Common myeloid progenitor, CD34-positive (primary cell): ENCODE data around the gene RHEBL1.
A peak's percentile ranks its signal among the peaks of the same experiment; 100 is the strongest.

ENCODE experiments used
- CTCF ChIA-PET: fragments of 350-600 bp; sonication (Branson Sonifier 250); formaldehyde crosslinking; loops from one replicate; lab custom pipeline; 2021; ENCODE audit warnings: antibody characterized with exemption; lab: Charles Lee
- POLR2A ChIA-PET: fragments of 350-600 bp; sonication (Branson Sonifier 250); formaldehyde crosslinking; loops from one replicate; lab custom pipeline; 2021; ENCODE audit warnings: antibody characterized with exemption; lab: Charles Lee
- DNase-seq, 3 donors: peaks; one replicate each; pipeline versions ENCODE4 v3.0.0 to v3.0.0-alpha.2; 2013
- H3K27ac ChIP-seq, 2 experiments: 1 replicate in 1 of 2; 2 replicates in 1 of 2; pipeline ENCODE4 v1.7.0; 2013; ENCODE audit warnings: inconsistent platforms in 2 of 2, low read length in 2 of 2, mild to moderate bottlenecking in 2 of 2, low read depth in 1 of 2, moderate library complexity in 1 of 2; ENCODE audit not compliant: severe bottlenecking in 2 of 2, insufficient read depth in 1 of 2, poor library complexity in 1 of 2
- H3K27me3 ChIP-seq, 5 experiments: replicated peaks in 2 of 5; 1 replicate in 3 of 5; 2 replicates in 2 of 5; pipeline versions ENCODE4 v1.6.1 to v1.7.0; 2013; ENCODE audit warnings: low read length in 4 of 5, mild to moderate bottlenecking in 2 of 5, moderate library complexity in 2 of 5, inconsistent platforms in 1 of 5; ENCODE audit not compliant: insufficient read depth in 5 of 5, control insufficient read depth in 4 of 5
- H3K36me3 ChIP-seq, 4 experiments: 1 replicate in 2 of 4; 2 replicates in 2 of 4; pipeline versions ENCODE4 v1.6.1 to v1.7.0; 2013; ENCODE audit warnings: low read length in 3 of 4, control low read depth in 1 of 4, mild to moderate bottlenecking in 1 of 4; ENCODE audit not compliant: control insufficient read depth in 4 of 4, insufficient read depth in 4 of 4
- H3K4me1 ChIP-seq, 4 experiments: 1 replicate in 3 of 4; 2 replicates in 1 of 4; pipeline versions ENCODE4 v1.6.1 to v1.7.1; 2013; ENCODE audit warnings: low read length in 3 of 4, mild to moderate bottlenecking in 3 of 4, control low read depth in 1 of 4, inconsistent platforms in 1 of 4, moderate library complexity in 1 of 4; ENCODE audit not compliant: control insufficient read depth in 4 of 4, insufficient read depth in 4 of 4; ENCODE audit errors: control extremely low read depth in 1 of 4
- H3K4me3 ChIP-seq, 7 experiments: 1 replicate in 4 of 7; 2 replicates in 3 of 7; pipeline versions ENCODE4 v1.5.1 to v1.7.0; 2013; ENCODE audit warnings: mild to moderate bottlenecking in 7 of 7, low read length in 6 of 7, moderate library complexity in 6 of 7, inconsistent platforms in 2 of 7, low read depth in 2 of 7, control low read depth in 1 of 7; ENCODE audit not compliant: insufficient read depth in 4 of 7, control insufficient read depth in 1 of 7; ENCODE audit errors: extremely low read depth in 1 of 7
- H3K9me3 ChIP-seq, 5 experiments: 1 replicate in 4 of 5; 2 replicates in 1 of 5; pipeline versions ENCODE4 v1.6.1 to v1.7.1; 2013; ENCODE audit warnings: low read length in 4 of 5, mild to moderate bottlenecking in 2 of 5, inconsistent platforms in 1 of 5, low read depth in 1 of 5, moderate library complexity in 1 of 5; ENCODE audit not compliant: control insufficient read depth in 4 of 5, insufficient read depth in 2 of 5; ENCODE audit errors: control extremely low read depth in 1 of 5
- WGBS: methylation state at CpG from one replicate; pipeline ENCODE4 v1.1.5; 2013; ENCODE audit not compliant: insufficient coverage; 5-methylcytosine and 5-hydroxymethylcytosine counted together

The RHEBL1 gene

GRCh38 chr12:49046129-49046895 lies 23.5 kb downstream of the RHEBL1 start:
- Histone ChIP-seq H3K4me1 (no peaks in the 10 kb centered on the region), H3K27ac (no peak overlapping the region), H3K4me3 (no peak overlapping the region), H3K36me3 (peaks cover 32 to 96% (median 85%) of the 10 kb centered on the region in 4 experiments), H3K27me3 (no peaks in the 10 kb centered on the region), H3K9me3 (no peaks in the 10 kb centered on the region)
- ChIA-PET POLR2A (interaction anchor here (0.6 to 0.9 kb wide), 2 partner anchors 22 to 27 kb away, joined by 3 to 4 read pairs; no protein-coding TSS in a partner anchor), CTCF (interaction anchor here (0.8 to 8.1 kb wide), 10 partner anchors 9 to 58 kb away, joined by 3 to 121 read pairs (median 14); partner anchors contain the start of gene DDN)
- WGBS, result 100% methylated on average over 7 of the region's 12 CpGs
- DNase-seq, result no peak

GRCh38 chr12:49044660-49045059 lies 25.1 kb downstream of the RHEBL1 start:
- CTCF ChIA-PET, result interaction anchor here (0.8 to 8.1 kb wide), 10 partner anchors 11 to 72 kb away, joined by 3 to 121 read pairs (median 17); partner anchors contain the start of genes PRKAG1 and RHEBL1
- Histone ChIP-seq H3K9me3 (no peaks in the 10 kb centered on the region), H3K36me3 (peaks cover 29 to 96% (median 88%) of the 10 kb centered on the region in 4 experiments), H3K4me1 (no peaks in the 10 kb centered on the region), H3K4me3 (no peak overlapping the region), H3K27me3 (no peaks in the 10 kb centered on the region), H3K27ac (no peak overlapping the region)
- no peak for DNase-seq
- POLR2A ChIA-PET, result no interaction called here
- WGBS, result 97% methylated on average over 12 of the region's 12 CpGs

GRCh38 chr12:49043856-49044258 lies 25.9 kb downstream of the RHEBL1 start:
- DNase-seq, result peak; percentile 64 to 84 (median 79)
- Histone ChIP-seq H3K9me3 (no peaks in the 10 kb centered on the region), H3K4me1 (no peaks in the 10 kb centered on the region), H3K36me3 (peaks cover 23 to 96% (median 88%) of the 10 kb centered on the region in 4 experiments), H3K27ac (no peak overlapping the region), H3K27me3 (no peaks in the 10 kb centered on the region), H3K4me3 (no peak overlapping the region)
- POLR2A ChIA-PET, result interaction anchor here (1.1 kb wide), 1 partner anchor 47 kb away, joined by 6 read pairs; no protein-coding TSS in a partner anchor
- 64% methylated on average over 10 of the region's 11 CpGs for WGBS
- CTCF ChIA-PET, result interaction anchor here (0.7 to 8.1 kb wide), 16 partner anchors 9 to 71 kb away, joined by 3 to 121 read pairs (median 8); partner anchors contain the start of genes KMT2D, PRKAG1 and RHEBL1

- no peaks in the 10 kb centered on the region for H3K4me1 ChIP-seq
- peaks cover 18 to 96% (median 87%) of the 10 kb centered on the region in 4 experiments for H3K36me3 ChIP-seq
- H3K27ac ChIP-seq, result no peak overlapping the region
- CTCF ChIA-PET, result interaction anchor here (0.6 to 8.1 kb wide), 16 partner anchors 9 to 143 kb away, joined by 3 to 121 read pairs (median 8); partner anchors contain the start of genes KMT2D, PRKAG1 and WNT1
- POLR2A ChIA-PET, result interaction anchor here (1.1 kb wide), 1 partner anchor 46 kb away, joined by 6 read pairs; no protein-coding TSS in a partner anchor
- DNase-seq, result no peak
- no peaks in the 10 kb centered on the region for H3K27me3 ChIP-seq
- H3K9me3 ChIP-seq, result no peaks in the 10 kb centered on the region
- no peak overlapping the region for H3K4me3 ChIP-seq
- 100% methylated on average over 1 of the region's 4 CpGs for WGBS
Observed at GRCh38 chr12:49043241-49043640, 26.5 kb downstream of the RHEBL1 start.

GRCh38 chr12:49041881-49042484 lies 27.8 kb downstream of the RHEBL1 start:
- no peaks in the 10 kb centered on the region for H3K27me3 ChIP-seq
- ChIA-PET POLR2A (no interaction called here), CTCF (interaction anchor here (0.8 to 8.1 kb wide), 11 partner anchors 9 to 117 kb away, joined by 3 to 121 read pairs (median 5); partner anchors contain the start of genes FKBP11 and KMT2D)
- no peaks in the 10 kb centered on the region for H3K9me3 ChIP-seq
- H3K4me1 ChIP-seq, result no peaks in the 10 kb centered on the region
- 97% methylated on average over 11 of the region's 18 CpGs for WGBS
- H3K36me3 ChIP-seq, result peaks cover 21 to 98% (median 89%) of the 10 kb centered on the region in 4 experiments
- H3K27ac ChIP-seq, result no peak overlapping the region
- no peak for DNase-seq
- H3K4me3 ChIP-seq, result no peak overlapping the region

GRCh38 chr12:49041036-49041880 lies 28.5 kb downstream of the RHEBL1 start:
- no peak for DNase-seq
- over 99% methylated on average over 17 of the region's 31 CpGs for WGBS
- no peaks in the 10 kb centered on the region for H3K27me3 ChIP-seq
- ChIA-PET CTCF (interaction anchor here (0.8 to 7.3 kb wide), 10 partner anchors 11 to 116 kb away, joined by 3 to 72 read pairs (median 5); partner anchors contain the start of gene FKBP11), POLR2A (no interaction called here)
- no peak overlapping the region for H3K27ac ChIP-seq
- peaks cover 21 to 96% (median 88%) of the 10 kb centered on the region in 4 experiments for H3K36me3 ChIP-seq
- no peak overlapping the region for H3K4me3 ChIP-seq
- H3K4me1 ChIP-seq, result no peaks in the 10 kb centered on the region
- no peaks in the 10 kb centered on the region for H3K9me3 ChIP-seq
